GM18508 (cell line): ENCODE data around the gene ROBO1.
"Not testable (repeated sequence)": the region's sequence is repeated elsewhere in the genome, so short reads cannot be mapped to it uniquely, and the experiment has no call there.

Experiments used
- ATAC-seq: cut with Tn5 transposase; IDR thresholded peaks from one replicate; pipeline ENCODE4 v1.9.1; 2021; ENCODE audit warnings: moderate number of reproducible peaks; ENCODE audit not compliant: insufficient read depth, unreplicated experiment

ROBO1 gene

DNA sequence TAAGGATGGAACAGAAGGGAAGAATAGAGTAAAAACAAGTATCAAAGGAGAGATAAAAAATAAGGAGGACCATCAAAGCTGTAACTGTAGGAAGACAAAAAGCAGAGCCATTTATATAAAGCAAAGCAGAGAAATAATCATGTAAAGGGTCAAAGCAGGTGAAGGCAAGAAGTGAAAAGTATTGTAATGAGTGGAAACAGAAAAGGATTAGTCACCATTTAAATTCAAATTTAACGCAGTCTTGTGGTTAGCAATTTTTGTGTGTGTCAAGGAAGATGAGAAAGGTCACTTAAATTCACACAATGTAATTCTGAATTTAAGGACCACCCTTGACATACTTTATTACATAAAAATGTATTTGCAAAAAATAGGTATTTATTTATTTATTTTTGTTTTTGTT lies 567.8 kb downstream of the ROBO1 start:
- no peak for ATAC-seq

DNA sequence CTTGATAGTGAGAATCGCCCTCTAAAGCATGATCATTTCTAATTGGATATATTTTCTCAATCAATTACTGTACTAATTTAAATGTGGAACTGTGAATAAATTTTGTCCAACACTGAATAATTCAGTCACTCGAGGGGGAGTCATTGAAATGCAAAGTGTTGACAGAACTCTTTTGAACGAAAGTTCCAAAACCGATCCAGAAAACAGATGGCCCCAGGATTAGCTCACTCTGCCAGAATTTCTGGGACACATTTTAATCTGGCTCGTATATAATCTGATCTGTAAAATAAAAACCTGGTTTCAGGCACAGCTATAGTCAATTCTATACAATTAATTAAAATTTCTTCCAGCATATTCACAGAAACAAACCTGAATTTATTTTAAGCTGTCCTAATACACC lies 580.4 kb downstream of the ROBO1 start:
- no peak for ATAC-seq

DNA sequence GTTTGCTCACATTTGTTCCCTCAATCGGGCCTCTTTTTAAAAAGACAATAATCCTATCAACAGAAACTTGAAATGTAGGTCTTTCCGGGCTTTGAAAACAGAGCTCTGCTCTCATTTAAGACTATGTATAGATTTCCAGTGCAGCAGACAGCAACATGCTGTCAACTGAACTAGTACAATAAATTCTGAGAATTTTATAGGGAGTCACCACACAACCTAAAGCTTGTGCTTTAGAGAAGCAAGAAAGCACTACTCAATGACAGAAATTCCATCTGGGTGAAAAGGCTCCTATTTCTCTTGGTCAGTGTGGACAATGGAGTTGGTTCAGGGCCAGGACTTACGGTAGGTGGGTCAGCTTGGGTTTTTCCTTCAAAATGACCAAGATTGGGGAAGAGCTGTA lies 583.5 kb downstream of the ROBO1 start:
- ATAC-seq = no peak

DNA sequence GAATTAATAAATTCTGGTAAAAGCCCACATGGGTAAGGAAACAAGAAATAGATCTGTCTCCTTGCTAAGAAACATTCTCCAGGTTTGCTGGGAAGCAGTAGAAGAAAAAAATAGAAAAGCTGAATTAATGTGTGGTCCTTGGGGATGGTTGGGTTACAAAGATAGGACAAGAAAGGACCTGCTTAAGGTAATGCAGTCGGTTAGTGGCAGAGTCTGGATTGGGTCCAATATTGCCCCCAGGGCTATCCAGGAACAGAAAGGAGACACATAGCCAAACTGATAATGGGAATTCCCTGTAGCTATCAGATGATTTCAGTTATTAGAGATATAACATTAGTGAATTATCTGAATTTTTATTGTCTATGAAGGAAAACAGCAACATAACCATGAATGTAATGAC lies 584.3 kb downstream of the ROBO1 start:
- no peak for ATAC-seq

DNA sequence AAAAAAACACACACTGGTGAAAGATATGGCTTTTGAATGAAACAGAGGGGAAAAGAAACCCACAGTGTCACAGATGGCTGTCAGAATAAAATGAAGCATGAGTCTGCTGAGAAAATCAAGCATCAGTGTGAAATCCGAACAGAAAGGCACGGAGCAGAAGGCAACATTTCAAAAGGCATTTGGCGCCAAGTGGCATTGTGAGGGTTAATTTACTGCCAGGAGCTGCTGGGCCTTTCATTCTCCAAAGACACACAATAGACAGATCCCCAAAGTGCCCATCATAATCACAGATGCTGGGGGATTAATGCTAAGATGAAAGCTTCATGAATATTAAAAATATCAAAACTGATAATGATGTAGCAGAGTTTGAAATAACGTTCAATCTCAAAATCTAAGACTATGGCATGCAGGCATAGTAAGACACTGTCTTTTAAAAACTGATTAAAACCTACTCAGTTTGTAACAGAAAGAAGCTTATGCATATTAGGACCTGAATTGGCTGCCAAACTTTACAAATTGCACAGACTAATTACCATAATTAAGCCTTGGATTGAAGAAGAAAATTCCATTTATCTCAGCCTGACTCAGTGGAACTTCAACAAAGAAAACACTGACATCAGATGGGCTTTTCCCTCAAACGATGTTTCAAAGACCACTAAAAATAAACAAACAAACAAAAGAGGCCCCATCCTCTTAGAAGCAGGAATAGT lies 589.2 kb downstream of the ROBO1 start:
- no peak for ATAC-seq

DNA sequence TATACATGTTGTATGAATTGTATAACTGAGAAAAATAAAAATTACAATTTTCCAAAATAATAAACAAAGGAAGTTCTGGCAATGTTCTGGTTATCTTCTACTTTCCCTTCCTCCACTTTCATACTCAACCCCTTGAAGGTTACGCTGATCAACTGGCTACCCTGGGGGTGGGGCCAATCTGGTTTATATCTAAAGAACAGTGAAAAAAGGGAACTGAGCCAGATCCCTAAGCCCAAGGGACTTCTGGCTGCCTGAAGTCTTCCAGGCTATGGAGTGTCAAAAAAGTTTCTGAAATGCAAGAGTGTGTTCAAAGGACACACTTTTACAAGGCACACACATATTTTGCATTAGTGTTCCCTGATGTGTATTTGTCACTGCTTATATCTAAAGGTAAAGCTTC lies 591.9 kb downstream of the ROBO1 start:
- no peak for ATAC-seq

DNA sequence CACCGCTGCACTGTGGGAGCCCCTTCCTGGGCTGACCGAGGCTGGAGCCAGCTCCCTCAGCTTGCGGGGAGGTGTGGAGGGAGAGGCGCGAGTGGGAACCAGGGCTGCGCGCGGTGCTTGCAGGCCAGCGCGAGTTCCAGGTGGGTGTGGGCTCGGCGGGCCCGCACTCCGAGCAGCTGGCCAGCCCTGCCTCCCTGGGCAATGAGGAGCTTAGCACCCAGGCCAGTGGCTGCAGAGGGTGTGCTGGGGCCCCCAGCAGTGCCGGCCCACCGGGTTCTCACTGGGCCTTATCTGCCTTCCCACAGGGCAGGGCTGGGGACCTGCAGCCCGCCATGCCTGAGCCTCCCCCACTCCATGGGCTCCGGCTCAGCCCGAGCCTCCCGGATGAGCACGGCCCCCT lies 594.5 kb downstream of the ROBO1 start:
- not testable (repeated sequence) for ATAC-seq

DNA sequence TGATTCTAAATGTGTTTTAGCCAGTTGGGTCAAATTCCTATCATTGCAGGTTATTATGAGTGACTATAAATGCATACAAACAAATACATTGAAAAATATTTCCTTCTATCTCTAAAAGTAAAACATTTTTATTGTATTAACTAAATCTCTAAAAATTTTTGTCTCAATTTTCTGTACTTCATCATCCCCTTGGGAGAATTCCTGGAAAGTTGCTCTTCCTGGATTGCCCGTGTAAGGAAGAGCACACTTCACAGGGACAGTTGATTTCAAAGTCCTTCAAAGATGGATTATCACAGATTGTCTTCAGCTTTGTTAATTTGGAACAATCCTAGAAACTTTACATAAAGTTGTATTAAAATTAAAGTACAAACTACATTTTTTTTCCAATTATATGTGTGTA lies 595.6 kb downstream of the ROBO1 start:
- no peak for ATAC-seq

DNA sequence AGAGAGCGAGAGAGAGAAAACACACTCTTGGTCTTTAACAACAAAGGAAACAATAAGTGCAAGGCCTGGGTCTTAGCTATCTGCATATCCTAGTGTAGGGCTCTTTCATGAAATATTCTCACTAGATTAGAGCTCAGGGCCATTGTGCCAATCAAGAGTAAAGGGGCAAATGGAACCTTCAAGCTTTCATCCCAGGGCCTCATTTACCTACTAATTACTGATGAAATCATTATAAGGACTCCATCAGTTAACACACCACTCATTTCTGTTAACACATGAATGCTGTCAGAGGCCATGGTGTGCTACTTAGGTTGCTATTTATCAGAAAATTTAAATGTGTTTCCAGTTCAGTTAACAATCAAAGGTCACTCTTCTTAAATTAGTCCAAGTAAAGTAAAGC lies 597.8 kb downstream of the ROBO1 start:
- ATAC-seq = no peak

DNA sequence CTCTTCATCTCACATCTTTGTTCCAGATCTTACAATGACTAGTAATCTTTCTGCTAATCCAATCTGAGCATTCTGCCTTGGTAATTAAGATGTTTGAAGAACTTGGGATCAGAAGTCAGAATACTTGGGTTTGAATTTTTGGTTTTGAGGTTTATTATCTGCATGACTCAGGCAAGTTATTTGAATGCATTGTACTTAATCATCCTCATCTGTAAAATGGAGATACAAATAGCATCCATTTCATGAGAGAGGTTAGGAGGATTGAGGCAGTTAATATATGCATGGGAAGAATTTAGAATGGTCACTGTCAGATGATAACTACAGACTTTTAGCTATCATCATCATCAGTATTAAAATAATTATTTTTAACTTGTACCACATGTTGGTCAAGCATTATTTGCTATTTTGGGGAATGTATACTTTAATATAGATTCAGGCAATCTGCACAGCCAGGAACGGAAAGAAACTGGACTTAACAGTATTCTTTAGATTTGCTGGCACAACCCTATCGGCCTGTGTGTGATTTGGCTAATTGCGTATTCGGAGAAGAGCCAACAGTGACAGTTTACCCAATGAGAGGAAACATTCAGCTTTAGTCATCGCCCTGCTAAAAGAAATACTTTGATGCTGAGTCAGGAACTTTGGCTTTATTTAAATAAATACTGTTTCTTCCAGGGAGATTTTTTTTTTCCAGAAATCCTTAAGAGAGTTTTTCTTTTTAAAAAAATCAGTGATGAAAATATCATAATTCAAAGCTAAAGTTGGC lies 600.0 kb downstream of the ROBO1 start:
- no peak for ATAC-seq

DNA sequence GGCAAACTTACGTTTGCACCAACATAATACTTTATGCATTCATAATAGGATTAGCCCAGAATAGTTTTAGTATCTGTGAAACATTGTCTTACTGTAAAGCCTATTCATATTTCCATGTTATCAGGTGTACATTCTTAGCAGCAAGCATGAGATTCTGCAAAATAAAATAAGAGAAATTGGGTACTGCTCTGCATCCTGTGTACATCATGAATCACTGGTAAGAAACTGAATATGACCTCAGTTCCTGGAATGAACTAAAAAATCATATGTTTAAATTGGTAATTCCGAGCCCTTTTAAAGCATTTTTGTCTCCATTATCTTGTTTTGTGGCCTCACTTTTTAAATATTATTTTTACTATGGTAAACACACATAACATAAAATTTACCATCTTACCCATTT lies 605.1 kb downstream of the ROBO1 start:
- no peak for ATAC-seq

DNA sequence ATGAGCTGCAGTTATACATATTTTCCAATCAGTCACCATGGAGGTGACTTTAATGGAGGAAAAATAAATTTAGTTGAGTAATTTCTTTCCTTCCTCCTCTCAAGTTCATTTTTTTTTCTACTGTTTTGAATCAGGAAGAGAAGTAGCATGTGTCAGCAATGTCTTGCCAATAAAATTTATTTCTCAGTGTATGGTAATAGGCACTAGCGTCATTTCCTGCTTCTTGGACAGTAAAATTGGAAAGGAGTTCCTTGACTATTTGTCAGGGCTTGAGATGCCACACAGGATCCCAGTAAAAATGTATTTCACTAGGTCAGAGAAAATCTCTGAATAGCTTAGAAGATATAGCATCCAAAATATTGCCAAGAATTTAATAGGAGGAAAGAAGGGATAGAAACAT lies 605.9 kb downstream of the ROBO1 start:
- no peak for ATAC-seq

DNA sequence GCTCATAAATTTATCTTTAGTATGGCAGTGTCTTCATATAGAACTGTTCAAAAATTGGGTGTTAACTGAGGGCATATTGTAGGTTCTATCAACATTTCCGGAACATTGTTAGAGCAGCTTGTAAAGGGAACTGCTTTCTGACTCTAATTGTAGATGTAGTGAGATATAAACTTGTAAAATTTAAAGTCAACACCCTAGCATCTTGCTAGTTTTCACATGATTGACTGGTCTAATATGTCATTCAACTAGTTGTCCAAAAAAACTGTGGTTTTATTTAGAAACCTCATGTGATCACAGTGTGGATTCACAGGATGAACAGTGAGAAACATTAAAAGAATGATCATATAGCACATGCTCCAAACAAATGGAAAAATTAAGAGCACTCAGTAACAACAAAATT lies 607.4 kb downstream of the ROBO1 start:
- no peak for ATAC-seq

DNA sequence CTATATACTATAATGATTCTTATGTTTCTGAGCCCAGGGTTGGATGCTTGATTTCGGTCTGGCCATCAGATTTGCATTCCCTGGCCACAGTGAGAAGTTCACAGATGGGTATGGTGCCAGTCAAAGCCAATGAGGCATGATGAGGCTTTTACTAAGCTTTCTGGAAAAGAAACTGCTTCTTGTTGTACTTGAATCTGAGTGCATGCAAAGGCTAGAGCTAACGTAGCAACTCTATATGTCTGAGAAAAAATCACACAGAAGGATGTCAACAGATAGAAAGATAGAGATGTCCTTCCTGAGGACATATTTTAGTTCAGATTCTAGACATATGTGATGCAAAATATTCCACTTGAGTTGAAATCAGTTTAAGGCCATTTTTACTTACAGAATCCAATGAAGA lies 608.1 kb downstream of the ROBO1 start:
- no peak for ATAC-seq

DNA sequence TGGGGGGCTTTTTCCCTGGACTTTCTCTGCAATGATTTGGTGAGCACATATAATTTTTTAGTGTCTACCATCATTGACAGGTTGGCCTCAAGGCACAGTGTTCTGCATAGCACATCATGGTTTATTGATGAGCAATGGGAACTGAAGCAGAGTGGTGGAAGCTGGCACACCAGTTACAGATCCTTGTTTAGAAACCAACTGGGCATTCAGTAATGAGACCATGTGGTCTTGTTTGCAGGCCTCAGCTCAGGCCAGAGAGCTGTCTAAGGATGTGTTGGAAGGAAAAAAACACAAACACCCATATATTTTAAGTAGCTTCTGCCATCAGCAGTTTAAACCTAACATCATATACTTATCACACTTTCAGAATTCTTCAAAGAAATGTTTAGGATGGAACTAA lies 610.6 kb downstream of the ROBO1 start:
- ATAC-seq = no peak

DNA sequence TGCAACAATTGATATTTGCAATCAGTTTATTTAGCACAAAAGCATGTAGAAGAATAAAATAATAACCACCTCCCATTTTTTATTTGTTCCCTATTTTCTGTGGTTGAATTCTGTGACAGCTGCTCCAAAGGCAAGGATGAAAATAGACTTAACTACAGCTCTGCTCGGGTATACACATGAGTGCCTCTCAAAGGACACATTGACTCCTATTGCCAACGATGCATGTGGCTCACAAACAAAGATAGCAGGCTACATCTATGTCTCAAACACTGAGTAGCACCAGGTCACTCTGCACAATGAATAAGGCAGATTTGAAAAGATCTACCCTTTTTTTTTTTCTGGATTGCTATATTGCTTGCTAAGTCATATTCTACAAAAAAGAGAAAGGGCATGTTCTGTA lies 612.9 kb downstream of the ROBO1 start:
- no peak for ATAC-seq

DNA sequence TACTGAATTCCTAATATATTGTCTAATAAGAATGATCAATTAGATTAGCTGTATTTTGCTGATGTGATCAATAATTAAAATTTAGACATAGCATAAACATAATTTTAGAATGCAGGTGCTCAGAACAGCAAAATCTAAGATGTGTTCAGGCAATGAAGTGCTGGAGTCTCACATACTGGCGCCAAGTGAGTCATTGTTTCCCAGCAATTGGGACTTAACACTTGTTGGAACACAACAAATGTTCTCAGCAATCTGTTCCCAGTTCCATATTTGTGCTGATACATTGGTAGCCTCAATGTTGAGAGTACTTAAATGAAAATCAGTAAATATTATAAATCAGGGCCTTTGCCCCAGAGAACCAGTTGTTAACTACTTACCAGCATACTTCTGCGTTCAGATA lies 619.0 kb downstream of the ROBO1 start:
- no peak for ATAC-seq

DNA sequence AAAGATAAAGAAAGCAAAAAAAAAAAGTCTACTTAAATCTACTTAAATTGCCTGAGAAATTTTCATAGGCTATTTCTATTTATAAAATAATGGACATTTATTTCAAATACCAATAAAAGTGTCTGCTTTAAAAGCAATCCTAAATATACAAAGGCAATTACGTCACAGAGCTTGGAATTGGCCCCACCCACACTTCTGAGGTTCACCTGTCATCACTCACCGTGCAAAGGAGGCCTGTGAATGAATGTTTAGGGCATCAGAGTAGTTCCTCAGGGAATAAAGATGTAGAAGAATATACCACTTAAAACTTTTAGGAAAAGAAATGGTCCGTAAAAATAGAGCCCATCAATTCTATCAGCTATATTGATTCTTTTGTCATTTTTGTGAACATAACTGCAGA lies 621.8 kb downstream of the ROBO1 start:
- no peak for ATAC-seq

DNA sequence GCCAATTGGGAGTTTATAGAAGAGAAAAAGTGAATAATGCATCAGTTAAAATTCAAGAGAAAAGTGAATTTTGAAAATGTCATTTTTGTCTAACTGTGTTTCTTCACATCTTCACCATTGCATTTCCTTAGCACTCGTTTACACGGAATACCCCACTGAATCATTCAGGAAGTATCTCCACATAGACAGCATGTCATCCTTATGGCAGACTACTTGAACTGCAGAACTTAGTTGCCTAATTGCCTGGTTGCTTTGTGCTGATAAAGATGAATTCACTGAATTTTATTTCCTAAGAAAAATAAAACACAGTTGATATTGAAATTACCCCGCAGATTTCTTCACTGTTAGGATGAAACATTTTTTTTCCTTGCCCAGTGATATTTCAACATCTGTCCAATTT lies 627.1 kb downstream of the ROBO1 start:
- ATAC-seq = no peak

DNA sequence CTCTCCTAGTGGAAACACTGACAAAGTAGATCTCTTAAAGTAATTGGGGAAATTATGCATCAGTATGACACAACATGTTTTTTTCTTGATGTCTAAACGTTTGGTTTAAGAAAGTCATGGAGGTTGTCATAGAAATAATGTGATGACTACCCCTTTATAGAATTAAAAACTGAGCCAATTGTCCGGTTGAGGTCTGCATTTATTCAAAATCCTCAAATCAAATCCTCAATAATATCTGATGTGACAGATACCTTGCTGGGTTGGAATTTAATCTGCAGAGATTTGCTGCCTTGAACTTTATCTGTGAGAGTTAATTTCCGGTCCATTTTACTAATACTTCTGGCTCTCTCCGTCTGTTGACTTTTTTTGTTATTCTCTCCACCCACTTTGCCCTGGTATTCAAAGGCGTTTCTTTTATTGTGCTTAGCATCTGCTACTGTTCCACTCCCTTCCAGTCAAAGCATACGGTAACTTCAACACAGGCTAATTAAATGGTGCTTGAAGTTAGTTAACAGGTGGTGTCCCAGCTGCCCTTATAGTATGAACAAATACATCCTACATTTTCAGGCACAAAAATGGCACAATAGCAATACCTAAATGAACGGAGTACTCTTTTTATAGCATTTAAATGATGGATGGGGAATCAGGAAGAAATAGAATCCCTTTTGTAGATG lies 628.3 kb downstream of the ROBO1 start:
- ATAC-seq = no peak

DNA sequence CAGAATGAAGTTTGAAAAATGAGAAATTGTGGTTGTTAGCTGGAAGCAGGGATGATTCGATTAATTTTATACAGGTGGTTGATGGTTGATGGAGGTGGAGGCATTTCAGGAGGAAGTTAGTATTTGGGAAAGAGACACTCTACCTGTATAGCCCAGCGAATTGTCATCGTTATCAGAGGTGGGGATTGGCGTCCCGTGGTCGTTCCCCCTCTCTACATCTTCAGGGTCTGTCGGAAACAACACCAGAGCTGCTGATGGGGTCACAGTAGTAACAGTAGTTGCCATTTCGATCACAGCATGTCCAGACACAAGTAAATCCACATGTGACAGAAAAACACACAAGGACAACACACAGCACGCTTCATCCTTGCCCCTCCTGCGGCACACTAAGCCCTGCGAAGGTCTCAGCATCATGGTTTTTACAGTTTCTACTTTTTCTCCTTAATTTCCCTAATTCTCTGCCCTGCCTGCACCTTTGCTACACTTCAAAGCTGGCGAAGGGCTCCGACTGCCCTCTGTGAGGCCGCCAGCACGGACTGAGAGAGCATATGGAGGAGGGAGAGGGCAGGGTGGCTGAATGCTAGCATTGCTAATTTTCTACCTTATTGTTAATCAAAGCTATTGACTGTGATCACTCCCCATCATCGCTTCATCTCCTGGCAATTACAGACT lies 642.3 kb downstream of the ROBO1 start:
- ATAC-seq = no peak
